KMS-11 (cell line): ENCODE data around the gene FADS1.
A peak's percentile ranks its signal among the peaks of the same experiment; 100 is the strongest.

Experiments
- H2AFZ ChIP-seq: fragments of 200-600 bp; sonication (generic); 2 replicates; pipeline ENCODE4 v1.6.1; 2016; ENCODE audit warnings: antibody characterized with exemption, mixed run types, low read depth
- H3K27ac ChIP-seq: fragments of 200-600 bp; sonication (generic); 2 replicates; pipeline ENCODE4 v1.6.1; 2016; ENCODE audit warnings: mild to moderate bottlenecking, mixed run types
- H3K27me3 ChIP-seq: fragments of 200-600 bp; sonication (generic); 2 replicates; pipeline ENCODE4 v1.6.1; 2017; ENCODE audit warnings: mild to moderate bottlenecking, low read depth, mixed run types, moderate library complexity; ENCODE audit not compliant: insufficient read depth
- H3K36me3 ChIP-seq: fragments of 200-600 bp; sonication (generic); 2 replicates; pipeline ENCODE4 v1.6.1; 2017; ENCODE audit warnings: mild to moderate bottlenecking, mixed run types; ENCODE audit not compliant: insufficient read depth
- H3K4me1 ChIP-seq: fragments of 200-600 bp; sonication (generic); 2 replicates; pipeline ENCODE4 v1.6.1; 2016; ENCODE audit warnings: mild to moderate bottlenecking, low read depth, mixed run types; ENCODE audit not compliant: poor library complexity, severe bottlenecking
- H3K4me2 ChIP-seq: fragments of 200-600 bp; sonication (generic); 2 replicates; pipeline ENCODE4 v1.7.0; 2016; ENCODE audit warnings: mild to moderate bottlenecking, mixed run types
- H3K4me3 ChIP-seq: fragments of 200-600 bp; sonication (generic); IDR thresholded peaks from 2 replicates; pipeline ENCODE4 v1.6.1; 2017; ENCODE audit warnings: low read depth, low read length, mixed read lengths; ENCODE audit not compliant: insufficient read depth
- H3K79me2 ChIP-seq: fragments of 200-600 bp; sonication (generic); 2 replicates; pipeline ENCODE4 v1.6.1; 2016; ENCODE audit warnings: low read depth, mixed run types; ENCODE audit not compliant: insufficient read depth
- H3K9ac ChIP-seq: fragments of 200-600 bp; sonication (generic); 2 replicates; pipeline ENCODE4 v1.6.1; 2016; ENCODE audit warnings: mild to moderate bottlenecking, mixed run types
- H4K20me1 ChIP-seq: fragments of 200-600 bp; sonication (generic); 2 replicates; pipeline ENCODE4 v1.6.1; 2016; ENCODE audit warnings: mild to moderate bottlenecking, mixed run types; ENCODE audit not compliant: insufficient read depth
- CTCF ChIP-seq: fragments of 200-600 bp; sonication (generic); conservative IDR thresholded peaks from 2 replicates; pipeline ENCODE4 v1.6.1; 2017; ENCODE audit warnings: low read depth, mild to moderate bottlenecking, antibody characterized with exemption, low read length, moderate library complexity, mixed read lengths

FADS1 gene

GRCh38 chr11:61762223-61762615 is 54.6 kb downstream of the FADS1 start:
- no peak for TF ChIP-seq CTCF
- no peak overlapping the region for H3K4me3 ChIP-seq
- H3K9ac ChIP-seq, result no peak overlapping the region
- no peaks in the 10 kb centered on the region for H3K79me2 ChIP-seq
- H3K4me1 ChIP-seq, result no peaks in the 10 kb centered on the region
- peaks cover 27% of the 10 kb centered on the region for H3K27me3 ChIP-seq
- no peaks in the 10 kb centered on the region for H3K36me3 ChIP-seq
- H4K20me1 ChIP-seq, result no peaks in the 10 kb centered on the region
- H3K27ac ChIP-seq, result no peak overlapping the region
- no peak overlapping the region for H2AFZ ChIP-seq
- H3K4me2 ChIP-seq, result no peak overlapping the region

GRCh38 chr11:61761440-61762222 is 55.2 kb downstream of the FADS1 start:
- Histone ChIP-seq H3K36me3 (no peaks in the 10 kb centered on the region), H4K20me1 (no peaks in the 10 kb centered on the region), H2AFZ (no peak overlapping the region), H3K4me1 (peaks cover 5% of the 10 kb centered on the region), H3K4me2 (no peak overlapping the region), H3K27ac (no peak overlapping the region), H3K27me3 (peaks cover 27% of the 10 kb centered on the region), H3K9ac (no peak overlapping the region), H3K4me3 (no peak overlapping the region), H3K79me2 (no peaks in the 10 kb centered on the region)
- no peak for TF ChIP-seq CTCF

GRCh38 chr11:61760946-61761345 is 55.9 kb downstream of the FADS1 start:
- H2AFZ ChIP-seq, result no peak overlapping the region
- no peak for TF ChIP-seq CTCF
- peaks cover 8% of the 10 kb centered on the region for H3K4me1 ChIP-seq
- H3K36me3 ChIP-seq, result no peaks in the 10 kb centered on the region
- no peak overlapping the region for H3K4me2 ChIP-seq
- H3K27ac ChIP-seq, result no peak overlapping the region
- H3K9ac ChIP-seq, result no peak overlapping the region
- peaks cover 27% of the 10 kb centered on the region for H3K27me3 ChIP-seq
- H3K79me2 ChIP-seq, result no peaks in the 10 kb centered on the region
- H4K20me1 ChIP-seq, result no peaks in the 10 kb centered on the region
- H3K4me3 ChIP-seq, result no peak overlapping the region

GRCh38 chr11:61757213-61757862 is 59.5 kb downstream of the FADS1 start:
- Histone ChIP-seq H3K9ac (no peak overlapping the region), H3K4me1 (peaks cover 8% of the 10 kb centered on the region), H3K79me2 (no peaks in the 10 kb centered on the region), H3K4me2 (no peak overlapping the region), H3K27ac (no peak overlapping the region), H3K36me3 (no peaks in the 10 kb centered on the region), H3K27me3 (peaks cover 21% of the 10 kb centered on the region), H3K4me3 (no peak overlapping the region), H4K20me1 (no peaks in the 10 kb centered on the region), H2AFZ (peak overlapping the region; percentile 38; the same call in 1 of the 2 replicates)
- no peak for TF ChIP-seq CTCF
